HCT116 (cell line): Measurements from ENCODE around the gene NAP1L1. TPM values are rescaled to one million over a fixed set of nuclear protein-coding genes. Genes with fewer than 3 reads are reported as not detected.

Experiments used
- ATAC-seq: fragments of 200-7000 bp; cut with Tn5 transposase; 2 replicates; pipeline ENCODE4 v1.9.1; 2020; ENCODE audit warnings: mild to moderate bottlenecking, moderate library complexity
- BruUV-seq: library from RNA; stranded (reverse); fragments of 400-500 nt; replicated peaks from 2 replicates; lab custom pipeline; 2021; lab: Mats Ljungman, UMichigan
- CTCF ChIA-PET: fragments of 300-600 bp; sonication (Branson Sonifier 250); formaldehyde crosslinking; loops from one replicate; lab custom pipeline; 2021; ENCODE audit warnings: antibody characterized with exemption; lab: Charles Lee
- POLR2A ChIA-PET: fragments of 300-600, 350-600 bp; sonication (Branson Sonifier 250); formaldehyde crosslinking; loops from one replicate; lab custom pipeline; 2021; ENCODE audit warnings: antibody characterized with exemption; lab: Charles Lee
- RAD21 ChIA-PET, 2 experiments: fragments of 300-600 bp; sonication (Branson Sonifier 250); formaldehyde crosslinking; loops; one replicate each; lab custom pipeline; 2023; ENCODE audit warnings: low total read pairs in 2 of 2; ENCODE audit not compliant: uncharacterized antibody in 2 of 2, unreplicated experiment in 2 of 2, low non-redundant PET in 1 of 2; lab: Charles Lee
- DNase-seq: peaks from one replicate; pipeline ENCODE4 v3.0.0-alpha.2; 2010; ENCODE audit warnings: low read depth, low spot score
- H2AFZ ChIP-seq: fragments of 200-600 bp; shearing (Covaris generic), sonication (generic); 2 replicates; pipeline ENCODE4 v1.6.1; 2017; ENCODE audit warnings: low read depth, mixed run types, mixed read lengths, antibody characterized with exemption, low read length; ENCODE audit not compliant: poor library complexity, severe bottlenecking
- H3K27ac ChIP-seq: 2 replicates; pipeline ENCODE4 v1.5.1; 2012; ENCODE audit warnings: low read depth, low read length
- H3K27me3 ChIP-seq: fragments of 200-600 bp; sonication (generic); 2 replicates; pipeline ENCODE4 v1.6.1; 2016; ENCODE audit warnings: mixed run types, low read length, mixed read lengths; ENCODE audit not compliant: insufficient read depth
- H3K36me3 ChIP-seq, 2 experiments: fragments of 200-500 bp in 1 of 2; fragments of 200-600 bp in 1 of 2; sonication (Bioruptor generic) in 1 of 2; sonication (generic) in 1 of 2; 2 replicates each; pipeline versions ENCODE4 v1.5.1 to v1.6.1; 2014 to 2016; ENCODE audit warnings: low read length in 2 of 2, inconsistent platforms in 1 of 2, mixed read lengths in 1 of 2, mixed run types in 1 of 2; ENCODE audit not compliant: insufficient read depth in 2 of 2, control insufficient read depth in 1 of 2
- H3K4me1 ChIP-seq, 2 experiments: fragments of 200-600 bp in 1 of 2; sonication (generic) in 1 of 2; 2 replicates each; pipeline versions ENCODE4 v1.5.1 to v1.6.1; 2012 to 2017; ENCODE audit warnings: low read length in 2 of 2, inconsistent platforms in 1 of 2, mild to moderate bottlenecking in 1 of 2, mixed read lengths in 1 of 2, mixed run types in 1 of 2, moderate library complexity in 1 of 2; ENCODE audit not compliant: insufficient read depth in 2 of 2, control insufficient read depth in 1 of 2
- H3K4me2 ChIP-seq: fragments of 200-600 bp; sonication (generic); 2 replicates; pipeline ENCODE4 v1.6.1; 2017; ENCODE audit warnings: mixed run types, low read length, mixed read lengths
- H3K4me3 ChIP-seq, 2 experiments: fragments of 200-600 bp in 1 of 2; sonication (generic) in 1 of 2; replicated peaks in 1 of 2; 2 replicates each; pipeline ENCODE4 v1.5.1; 2011 to 2016; ENCODE audit warnings: low read length in 2 of 2, control low read depth in 1 of 2, low read depth in 1 of 2, mild to moderate bottlenecking in 1 of 2, mixed read lengths in 1 of 2, mixed run types in 1 of 2
- H3K79me2 ChIP-seq: fragments of 200-600 bp; sonication (generic); 2 replicates; pipeline ENCODE4 v1.6.1; 2017; ENCODE audit warnings: mild to moderate bottlenecking, mixed run types, low read length, moderate library complexity, mixed read lengths; ENCODE audit not compliant: insufficient read depth
- H3K9ac ChIP-seq: fragments of 200-600 bp; sonication (generic); 2 replicates; pipeline ENCODE4 v1.6.1; 2016; ENCODE audit warnings: low read length, mixed read lengths
- H3K9me2 ChIP-seq: fragments of 200-600 bp; sonication (generic), shearing (Covaris generic); 2 replicates; pipeline ENCODE4 v1.6.1; 2017; ENCODE audit warnings: mixed run types, mild to moderate bottlenecking, moderate library complexity; ENCODE audit not compliant: insufficient read depth
- H3K9me3 ChIP-seq, 2 experiments: fragments of 200-500 bp in 1 of 2; fragments of 200-600 bp in 1 of 2; sonication (Bioruptor generic) in 1 of 2; sonication (generic) in 1 of 2; 2 replicates each; pipeline ENCODE4 v1.6.1; 2014 to 2017; ENCODE audit warnings: low read length in 2 of 2, mixed read lengths in 2 of 2, inconsistent platforms in 1 of 2, low read depth in 1 of 2, mild to moderate bottlenecking in 1 of 2, mixed run types in 1 of 2, moderate library complexity in 1 of 2; ENCODE audit not compliant: control insufficient read depth in 1 of 2, insufficient read depth in 1 of 2
- H4K20me1 ChIP-seq: fragments of 200-600 bp; sonication (generic), shearing (Covaris generic); 2 replicates; pipeline ENCODE4 v1.6.1; 2017; ENCODE audit warnings: mixed run types, mild to moderate bottlenecking, moderate library complexity; ENCODE audit not compliant: insufficient read depth
- CBX3 ChIP-seq: IDR thresholded peaks from 2 replicates; pipeline ENCODE4 v1.6.1; 2012; ENCODE audit warnings: low read depth
- CEBPB ChIP-seq: IDR thresholded peaks from 2 replicates; pipeline ENCODE4 v1.6.1; 2012; ENCODE audit warnings: low read depth
- EGR1 ChIP-seq: IDR thresholded peaks from 2 replicates; pipeline ENCODE4 v1.6.1; 2012; ENCODE audit warnings: low read depth
- EZH2phosphoT487 ChIP-seq: fragments of 200-600 bp; IDR thresholded peaks from 2 replicates; pipeline ENCODE4 v1.6.1; 2018; ENCODE audit warnings: antibody characterized with exemption, borderline replicate concordance
- JUND ChIP-seq: IDR thresholded peaks from 2 replicates; pipeline ENCODE4 v1.6.1; 2012
- POLR2A ChIP-seq: IDR thresholded peaks from 2 replicates; pipeline ENCODE4 v1.7.0; 2011; ENCODE audit warnings: borderline replicate concordance; ENCODE audit not compliant: insufficient read depth, insufficient read length; ENCODE audit errors: extremely low read depth
- POLR2AphosphoS5 ChIP-seq: IDR thresholded peaks from 2 replicates; pipeline ENCODE4 v1.6.1; 2011; ENCODE audit warnings: mild to moderate bottlenecking, low read depth, low read length, moderate library complexity
- RAD21 ChIP-seq: IDR thresholded peaks from 2 replicates; pipeline ENCODE4 v1.6.1; 2012; ENCODE audit warnings: low read depth, mild to moderate bottlenecking
- SP1 ChIP-seq: IDR thresholded peaks from 2 replicates; pipeline ENCODE4 v1.6.1; 2012; ENCODE audit warnings: low read depth
- SRF ChIP-seq: IDR thresholded peaks from 2 replicates; pipeline ENCODE4 v1.6.1; 2012; ENCODE audit warnings: low read depth
- TCF7L2 ChIP-seq: IDR thresholded peaks from 2 replicates; pipeline ENCODE4 v1.7.0; 2011; ENCODE audit warnings: borderline replicate concordance, inconsistent platforms; ENCODE audit not compliant: insufficient read depth, insufficient read length; ENCODE audit errors: extremely low read depth
- YY1 ChIP-seq: IDR thresholded peaks from 2 replicates; pipeline ENCODE4 v1.6.1; 2011; ENCODE audit warnings: low read length, low read depth, moderate library complexity, mild to moderate bottlenecking; ENCODE audit not compliant: insufficient replicate concordance; ENCODE audit errors: extremely low read depth
- ZFX ChIP-seq: fragments of 450-650 bp; IDR thresholded peaks from 2 replicates; pipeline ENCODE4 v1.6.1; 2017
- intact Hi-C: fragments of 100-400 bp; cut with micrococcal nuclease; formaldehyde crosslinking; loops from 2 replicates; pipeline ENCODE4 v1.10.0; 2022
- total RNA-seq: library from RNA; stranded (reverse); gene quantifications from one replicate; pipeline ENCODE4 v1.2.1, GENCODE V29; 2021; ENCODE audit not compliant: unreplicated experiment

Gene NAP1L1
- total RNA-seq, 1 experiment from 2014 or later: 531 TPM

GRCh38 chr12:76025601-76026575, 58.6 kb downstream of the NAP1L1 start:
- Histone ChIP-seq H3K9ac (peak overlapping the region; percentile 39), H3K79me2 (peaks cover 27% of the 10 kb centered on the region), H3K4me2 (peak overlapping the region; percentile 36), H3K4me1 (peaks cover 30 to 80% of the 10 kb centered on the region in 2 experiments), H3K9me3 (no peaks in the 10 kb centered on the region), H3K27me3 (no peaks in the 10 kb centered on the region), H3K27ac (peak overlapping the region; percentile 88), H4K20me1 (no peaks in the 10 kb centered on the region), H3K4me3 (no peak overlapping the region), H2AFZ (no peak overlapping the region), H3K36me3 (peaks cover 4 to 20% of the 10 kb centered on the region in 2 experiments; a peak in 3 of 4 replicates), H3K9me2 (no peaks in the 10 kb centered on the region)
- TF ChIP-seq POLR2AphosphoS5 (peak; percentile 51), EZH2phosphoT487 (no peak), YY1 (no peak), SRF (no peak), CBX3 (no peak), ZFX (no peak), POLR2A (no peak), RAD21 (peak; percentile 18; the same call in 1 of the 2 replicates), TCF7L2 (no peak), EGR1 (no peak; the same call in 1 of the 2 replicates), CEBPB (no peak), SP1 (peak; percentile 9), JUND (peak; percentile 22; the same call in 1 of the 2 replicates)
- ChIA-PET RAD21 (interaction anchor here in 1 of 2 experiments (0.7 to 1.7 kb wide), 2 partner anchors 57 to 209 kb away, joined by 3 read pairs; no protein-coding TSS in a partner anchor), POLR2A (interaction anchor here (0.8 to 5.4 kb wide), 16 partner anchors 46 to 386 kb away, joined by 3 to 23 read pairs (median 4); no protein-coding TSS in a partner anchor), CTCF (no interaction called here)
- peak; percentile 30 for ATAC-seq
- BruUV-seq: no TSS peak
- DNase-seq: no peak
- intact Hi-C loops: loop anchor here (2.0 to 10.0 kb wide), 8 partner anchors 47 to 691 kb away; partner anchors contain the start of genes CAPS2 and GLIPR1L1
